Endometrial microvascular endothelial cells (primary cell): Measurements from ENCODE around the gene SRPK3. TPM values are rescaled to one million over a fixed set of nuclear protein-coding genes. Genes with fewer than 3 reads are reported as not detected.

Source experiments
- in situ Hi-C: cut with HindIII; loops from 2 replicates; pipeline ENCODE4 v1.10.0; 2017; ENCODE audit warnings: low sequenced_read_pairs, low pct_unique_long_range_greater_than_20kb; ENCODE audit errors: inconsistent ontology term
- total RNA-seq: library from RNA; depleted of rRNA; stranded (reverse); fragments of >200 nt; gene quantifications from one replicate; pipeline ENCODE4 v1.2.3, GENCODE V29; 2015; ENCODE audit errors: inconsistent ontology term

The SRPK3 gene
- total RNA-seq, 1 donor from 2014 or later: 0.56 TPM

DNA sequence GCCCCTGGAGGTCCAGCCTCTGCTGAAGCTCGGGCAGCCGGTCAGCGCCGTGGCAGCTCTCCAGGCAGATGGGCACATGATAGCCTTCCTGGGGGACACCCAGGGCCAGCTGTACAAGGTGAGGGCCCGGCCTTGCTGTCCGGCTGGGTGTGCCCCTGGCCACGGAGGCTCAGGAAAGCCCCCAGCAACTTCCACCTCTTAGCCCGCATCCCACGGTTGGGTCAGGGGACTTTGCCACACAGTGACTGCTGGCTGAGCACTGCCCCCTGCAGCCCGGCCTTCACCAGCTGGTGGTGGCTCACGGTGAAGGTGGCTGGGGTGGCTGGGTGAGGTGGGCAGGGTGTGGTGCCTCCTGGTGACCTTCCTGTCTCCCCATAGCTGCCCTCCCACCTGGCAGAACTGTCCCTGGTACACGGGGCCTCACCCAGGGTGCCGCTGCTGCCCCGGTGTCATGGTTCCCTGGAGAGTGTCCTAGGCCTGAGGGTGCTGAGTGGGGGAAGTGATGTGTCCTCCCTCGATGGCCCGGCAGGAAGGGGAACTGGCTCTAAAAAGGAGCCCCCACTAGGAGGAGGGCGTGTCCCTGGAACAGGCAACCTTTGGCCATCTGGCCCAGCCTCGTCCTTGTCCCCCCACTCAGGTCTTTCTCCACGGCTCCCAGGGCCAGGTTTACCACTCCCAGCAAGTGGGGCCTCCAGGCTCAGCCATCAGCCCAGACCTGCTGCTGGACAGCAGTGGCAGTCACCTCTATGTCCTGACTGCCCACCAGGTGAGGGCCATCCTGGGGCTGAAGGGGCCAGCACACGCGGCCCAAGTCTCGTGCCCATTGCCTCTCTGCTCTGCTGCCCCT, 12.3 kb upstream of the SRPK3 start:
- in situ Hi-C loops: no loop called here

DNA sequence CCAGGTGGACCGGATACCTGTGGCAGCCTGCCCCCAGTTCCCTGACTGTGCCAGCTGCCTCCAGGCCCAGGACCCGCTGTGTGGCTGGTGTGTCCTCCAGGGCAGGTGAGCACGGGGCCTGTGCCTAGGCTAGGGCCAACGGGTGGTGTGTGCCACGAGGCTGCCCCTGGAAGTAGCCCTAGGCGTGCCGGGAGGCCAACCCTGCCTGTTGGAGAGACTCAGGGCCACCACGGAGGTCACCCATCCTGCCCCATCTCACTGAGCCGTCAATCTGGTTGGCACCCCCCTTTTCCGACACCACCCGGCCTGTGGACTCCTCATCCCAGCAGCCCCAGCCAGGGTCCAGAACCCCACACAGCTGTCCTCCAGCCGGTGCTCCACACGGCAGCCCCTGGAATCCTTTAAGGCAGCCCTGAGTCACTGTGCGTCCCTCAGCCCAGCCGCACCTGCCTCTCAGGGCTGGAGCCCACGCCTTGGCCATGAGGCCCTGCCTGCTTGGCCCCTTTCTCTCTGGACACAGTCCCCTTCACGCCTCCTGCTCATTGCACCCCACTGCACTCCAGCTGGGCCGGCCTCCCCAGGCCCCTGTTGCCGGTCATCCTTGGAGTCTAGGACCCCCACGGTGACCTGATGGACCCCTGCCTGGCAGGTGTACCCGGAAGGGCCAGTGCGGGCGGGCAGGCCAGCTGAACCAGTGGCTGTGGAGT, 11.5 kb upstream of the SRPK3 start:
- in situ Hi-C loops: no loop called here

DNA sequence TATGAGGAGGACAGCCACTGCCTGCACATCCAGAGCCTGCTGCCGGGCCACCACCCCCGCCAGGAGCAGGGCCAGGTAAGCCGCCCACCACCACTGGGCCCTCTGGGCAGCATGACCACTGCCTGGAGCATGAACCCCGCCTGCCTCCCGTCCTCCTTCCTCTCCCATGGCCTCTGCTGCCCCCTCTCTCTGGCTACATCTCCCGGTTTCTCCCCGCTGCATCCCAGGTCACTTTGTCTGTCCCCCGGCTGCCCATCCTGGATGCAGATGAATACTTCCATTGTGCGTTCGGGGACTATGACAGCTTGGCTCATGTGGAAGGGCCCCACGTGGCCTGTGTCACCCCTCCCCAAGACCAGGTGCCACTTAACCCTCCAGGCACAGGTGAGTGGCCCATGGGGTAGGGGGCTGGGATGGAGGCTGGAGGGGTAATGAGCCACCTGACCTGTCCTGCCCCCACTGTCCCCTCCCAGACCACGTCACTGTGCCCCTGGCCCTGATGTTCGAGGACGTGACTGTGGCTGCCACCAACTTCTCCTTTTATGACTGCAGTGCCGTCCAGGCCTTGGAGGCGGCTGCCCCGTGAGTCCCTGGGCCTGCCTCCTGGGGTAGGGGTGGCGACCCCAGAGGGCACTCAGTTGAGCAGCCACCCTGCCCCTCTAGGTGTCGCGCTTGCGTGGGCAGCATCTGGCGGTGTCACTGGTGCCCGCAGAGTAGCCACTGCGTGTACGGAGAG, 10.8 kb upstream of the SRPK3 start:
- in situ Hi-C loops: no loop called here

DNA sequence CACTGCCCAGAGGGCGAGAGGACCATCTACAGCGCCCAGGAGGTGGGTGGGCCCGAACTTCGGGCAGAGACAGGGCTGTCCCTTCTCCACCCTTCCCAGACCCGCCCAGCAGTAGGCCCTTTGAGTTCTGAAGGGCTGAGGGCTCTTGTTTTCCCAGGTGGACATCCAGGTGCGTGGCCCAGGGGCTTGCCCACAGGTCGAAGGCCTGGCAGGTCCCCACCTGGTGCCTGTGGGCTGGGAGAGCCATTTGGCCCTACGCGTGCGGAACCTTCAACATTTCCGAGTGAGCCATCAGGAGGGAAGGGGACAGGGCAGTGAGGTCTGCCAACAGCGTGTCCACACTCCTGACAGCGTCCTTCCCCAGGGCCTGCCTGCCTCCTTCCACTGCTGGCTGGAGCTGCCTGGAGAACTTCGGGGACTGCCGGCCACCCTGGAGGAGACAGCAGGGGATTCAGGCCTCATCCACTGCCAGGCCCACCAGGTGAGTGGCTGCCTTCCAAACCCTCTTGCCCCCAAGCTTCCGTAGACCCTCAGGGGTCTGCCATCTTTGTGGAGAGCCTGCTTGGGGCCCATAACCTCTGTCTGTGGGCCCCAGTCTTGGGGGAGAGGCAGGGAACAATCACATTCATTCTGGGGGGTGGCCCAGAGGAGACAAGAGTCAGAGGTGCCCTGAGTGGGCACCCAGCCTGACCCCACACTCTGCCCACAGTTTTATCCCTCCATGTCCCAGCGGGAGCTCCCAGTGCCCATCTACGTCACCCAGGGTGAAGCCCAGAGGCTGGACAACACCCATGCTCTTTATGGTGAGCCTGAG, 10.0 kb upstream of the SRPK3 start:
- in situ Hi-C loops: no loop called here

DNA sequence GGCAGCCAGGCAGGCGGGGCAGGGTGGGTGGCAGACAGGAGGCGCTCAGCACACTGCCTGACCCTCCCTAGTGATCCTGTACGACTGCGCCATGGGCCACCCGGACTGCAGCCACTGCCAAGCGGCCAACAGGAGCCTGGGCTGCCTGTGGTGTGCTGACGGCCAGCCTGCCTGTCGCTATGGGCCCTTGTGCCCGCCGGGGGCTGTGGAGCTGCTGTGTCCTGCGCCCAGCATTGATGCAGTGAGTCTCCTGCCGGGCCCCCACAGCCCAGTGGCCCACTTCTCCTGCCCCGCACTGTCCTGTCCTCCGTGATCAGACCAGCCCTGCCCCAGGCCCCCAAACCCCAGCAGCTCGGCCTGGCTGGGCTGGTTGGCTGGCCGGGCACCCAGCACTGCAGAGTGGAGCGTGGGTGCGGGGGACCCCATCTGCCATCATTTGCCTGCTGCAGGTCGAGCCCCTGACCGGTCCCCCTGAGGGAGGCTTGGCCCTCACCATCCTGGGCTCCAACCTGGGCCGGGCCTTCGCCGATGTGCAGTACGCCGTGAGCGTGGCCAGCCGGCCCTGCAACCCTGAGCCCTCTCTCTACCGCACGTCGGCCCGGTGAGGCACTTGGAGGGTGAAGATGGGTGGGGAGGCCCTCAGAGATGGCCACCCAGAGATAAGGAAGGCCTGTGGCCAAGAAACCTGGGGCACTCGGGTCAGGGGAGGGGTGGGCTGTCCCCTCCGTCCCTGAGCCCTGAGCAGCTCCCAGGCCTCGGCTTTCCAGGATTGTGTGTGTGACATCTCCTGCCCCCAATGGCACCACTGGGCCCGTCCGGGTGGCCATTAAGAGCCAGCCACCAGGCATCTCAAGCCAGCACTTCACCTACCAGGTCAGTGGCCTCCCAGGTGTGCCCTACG, 9.2 kb upstream of the SRPK3 start:
- in situ Hi-C loops: no loop called here

DNA sequence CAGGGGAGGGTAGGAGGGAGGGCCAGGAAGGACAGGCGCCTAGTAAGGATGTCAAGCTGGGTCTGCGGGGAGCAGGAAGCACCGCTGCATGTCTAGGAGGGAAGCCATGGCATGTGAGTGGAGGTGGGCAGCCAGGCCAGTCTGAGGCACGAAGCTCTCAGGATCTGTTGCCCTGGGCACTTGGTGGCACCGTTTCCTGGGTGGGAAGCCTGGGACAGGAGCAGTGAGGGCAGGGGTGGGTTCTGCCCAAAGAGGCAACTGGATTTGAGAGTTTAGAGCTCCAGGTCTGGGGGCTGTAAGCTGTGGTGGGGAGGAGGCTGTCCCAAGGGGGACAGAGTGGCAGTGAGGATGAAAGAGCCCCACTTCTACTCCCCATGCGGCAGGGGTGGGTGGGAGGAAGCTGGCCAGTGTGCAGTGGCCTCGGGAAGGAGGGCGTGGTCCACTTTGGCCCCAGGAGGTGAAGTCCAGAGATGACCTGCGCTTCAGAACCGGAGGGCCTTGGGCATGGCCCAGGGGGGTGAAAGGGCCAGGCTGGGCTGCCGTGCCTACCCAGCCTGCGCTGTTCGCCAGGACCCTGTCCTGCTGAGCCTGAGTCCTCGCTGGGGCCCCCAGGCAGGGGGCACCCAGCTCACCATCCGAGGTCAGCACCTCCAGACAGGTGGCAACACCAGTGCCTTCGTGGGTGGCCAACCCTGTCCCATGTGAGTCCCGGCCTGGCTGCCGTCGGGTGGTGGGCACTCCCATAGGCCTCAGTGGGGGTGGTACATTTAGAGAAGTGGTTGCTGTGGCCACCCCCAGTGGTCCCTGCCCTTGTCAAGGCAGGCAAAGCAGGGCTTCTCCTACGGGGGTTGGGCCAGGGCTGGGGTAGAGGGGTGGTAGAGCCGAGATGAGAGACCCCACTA, 8.3 kb upstream of the SRPK3 start:
- in situ Hi-C loops: no loop called here

DNA sequence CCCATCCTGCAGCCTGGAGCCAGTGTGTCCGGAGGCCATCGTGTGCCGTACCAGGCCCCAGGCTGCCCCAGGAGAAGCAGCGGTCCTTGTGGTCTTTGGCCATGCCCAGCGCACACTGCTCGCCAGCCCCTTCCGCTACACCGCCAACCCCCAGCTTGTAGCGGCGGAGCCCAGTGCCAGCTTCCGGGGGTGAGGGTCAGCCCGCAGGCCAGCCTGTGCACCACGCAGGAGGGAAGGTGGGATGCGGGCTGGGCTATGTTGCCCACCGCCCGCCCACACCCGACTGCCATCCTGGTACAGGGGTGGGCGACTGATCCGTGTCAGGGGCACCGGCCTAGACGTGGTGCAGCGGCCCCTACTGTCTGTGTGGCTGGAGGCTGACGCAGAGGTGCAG, 7.6 kb upstream of the SRPK3 start:
- in situ Hi-C loops: no loop called here

DNA sequence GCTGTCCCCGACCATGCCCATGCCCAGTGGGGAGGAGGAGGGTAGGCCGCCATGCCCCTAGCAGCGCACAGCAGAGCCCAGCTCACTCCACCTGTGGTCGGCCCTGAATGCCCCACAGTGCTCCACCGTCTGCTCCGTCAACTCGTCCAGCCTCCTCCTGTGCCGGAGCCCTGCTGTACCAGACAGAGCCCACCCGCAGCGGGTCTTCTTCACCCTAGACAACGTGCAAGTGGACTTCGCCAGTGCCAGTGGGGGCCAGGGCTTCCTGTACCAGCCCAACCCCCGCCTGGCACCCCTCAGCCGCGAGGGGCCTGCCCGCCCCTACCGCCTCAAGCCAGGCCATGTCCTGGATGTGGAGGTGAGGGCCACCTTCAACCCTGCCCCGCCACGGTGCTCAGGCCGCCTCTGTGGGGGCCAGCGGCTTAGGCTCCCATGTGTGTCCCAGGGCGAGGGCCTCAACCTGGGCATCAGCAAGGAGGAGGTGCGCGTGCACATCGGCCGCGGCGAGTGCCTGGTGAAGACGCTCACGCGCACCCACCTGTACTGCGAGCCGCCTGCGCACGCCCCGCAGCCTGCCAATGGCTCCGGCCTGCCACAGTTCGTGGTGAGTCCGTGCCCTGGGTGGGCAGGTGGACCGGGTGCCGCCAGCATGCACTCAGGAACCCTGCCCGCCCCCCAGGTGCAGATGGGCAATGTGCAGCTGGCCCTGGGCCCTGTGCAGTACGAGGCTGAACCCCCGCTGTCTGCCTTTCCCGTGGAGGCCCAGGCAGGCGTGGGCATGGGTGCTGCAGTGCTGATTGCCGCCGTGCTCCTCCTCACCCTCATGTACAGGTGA, 6.9 kb upstream of the SRPK3 start:
- in situ Hi-C loops: no loop called here

DNA sequence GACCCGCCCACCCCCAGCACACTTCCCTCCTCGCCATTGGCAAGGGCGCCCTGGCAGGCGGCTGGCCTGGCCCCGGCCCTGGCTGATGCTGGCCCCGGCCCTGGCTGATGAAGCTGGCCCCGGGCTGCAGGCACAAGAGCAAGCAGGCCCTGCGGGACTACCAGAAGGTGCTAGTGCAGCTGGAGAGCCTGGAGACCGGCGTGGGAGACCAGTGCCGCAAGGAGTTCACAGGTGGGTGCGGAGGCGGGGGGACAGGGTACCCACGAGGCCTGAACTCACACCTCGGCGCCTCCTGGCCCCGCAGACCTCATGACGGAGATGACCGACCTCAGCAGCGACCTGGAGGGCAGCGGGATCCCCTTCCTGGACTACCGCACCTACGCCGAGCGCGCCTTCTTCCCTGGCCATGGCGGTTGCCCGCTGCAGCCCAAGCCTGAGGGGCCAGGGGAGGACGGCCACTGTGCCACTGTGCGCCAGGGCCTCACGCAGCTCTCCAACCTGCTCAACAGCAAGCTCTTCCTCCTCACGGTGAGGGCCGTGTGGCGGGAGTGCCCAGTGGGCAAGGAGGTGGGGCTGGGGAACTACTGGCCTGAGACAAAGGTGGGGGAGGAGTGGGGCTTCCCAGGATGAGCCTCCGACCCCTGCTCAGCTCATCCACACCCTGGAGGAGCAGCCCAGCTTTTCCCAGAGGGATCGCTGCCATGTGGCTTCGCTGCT, 6.1 kb upstream of the SRPK3 start:
- in situ Hi-C loops: no loop called here

DNA sequence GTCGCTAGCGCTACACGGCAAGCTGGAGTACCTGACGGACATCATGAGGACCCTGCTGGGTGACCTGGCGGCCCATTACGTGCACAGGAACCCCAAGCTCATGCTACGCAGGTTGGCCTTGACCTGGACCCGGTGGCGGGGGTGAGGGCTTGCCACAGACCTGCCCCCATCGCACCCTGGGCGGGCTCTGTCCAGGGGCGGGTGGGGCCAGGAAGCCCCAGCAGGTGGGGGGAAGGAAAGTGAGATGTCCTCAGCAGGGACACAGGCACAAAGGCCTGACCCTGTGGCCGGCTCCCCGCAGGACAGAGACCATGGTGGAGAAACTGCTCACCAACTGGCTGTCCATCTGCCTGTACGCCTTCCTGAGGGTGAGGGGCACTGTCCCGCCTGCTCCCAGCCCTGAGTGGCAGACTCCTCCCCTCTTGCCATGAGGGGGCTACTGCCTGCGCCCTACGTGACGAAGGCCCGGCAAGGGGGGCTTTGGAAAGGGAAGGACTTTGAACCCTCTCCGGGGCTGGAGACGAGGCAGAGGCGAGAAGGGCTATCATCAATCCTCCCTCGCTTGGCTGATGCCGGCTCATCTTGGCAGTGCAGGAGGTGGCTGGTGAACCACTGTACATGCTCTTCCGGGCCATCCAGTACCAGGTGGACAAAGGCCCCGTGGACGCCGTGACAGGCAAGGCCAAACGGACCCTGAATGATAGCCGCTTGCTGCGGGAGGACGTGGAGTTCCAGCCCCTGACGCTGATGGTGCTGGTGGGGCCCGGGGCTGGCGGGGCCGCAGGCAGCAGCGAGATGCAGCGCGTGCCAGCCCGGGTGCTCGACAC, 5.3 kb upstream of the SRPK3 start:
- in situ Hi-C loops: no loop called here

DNA sequence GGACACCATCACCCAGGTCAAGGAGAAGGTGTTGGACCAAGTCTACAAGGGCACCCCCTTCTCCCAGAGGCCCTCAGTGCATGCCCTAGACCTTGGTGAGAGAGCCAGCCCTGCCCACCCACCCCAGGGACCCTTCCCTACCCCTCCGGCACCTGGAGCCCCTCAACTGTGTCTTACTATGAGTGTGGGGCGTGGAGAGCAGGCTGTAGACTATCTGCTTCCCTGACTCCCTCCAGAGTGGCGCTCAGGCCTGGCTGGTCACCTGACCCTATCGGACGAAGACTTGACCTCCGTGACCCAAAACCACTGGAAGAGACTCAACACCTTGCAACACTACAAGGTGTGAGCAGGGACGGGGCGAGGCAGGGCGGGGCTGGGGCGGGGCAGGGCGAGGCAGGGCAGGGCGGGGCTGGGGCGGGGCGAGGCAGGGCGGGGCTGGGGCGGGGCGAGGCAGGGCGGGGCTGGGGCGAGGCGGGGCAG, 4.7 kb upstream of the SRPK3 start:
- in situ Hi-C loops: no loop called here

DNA sequence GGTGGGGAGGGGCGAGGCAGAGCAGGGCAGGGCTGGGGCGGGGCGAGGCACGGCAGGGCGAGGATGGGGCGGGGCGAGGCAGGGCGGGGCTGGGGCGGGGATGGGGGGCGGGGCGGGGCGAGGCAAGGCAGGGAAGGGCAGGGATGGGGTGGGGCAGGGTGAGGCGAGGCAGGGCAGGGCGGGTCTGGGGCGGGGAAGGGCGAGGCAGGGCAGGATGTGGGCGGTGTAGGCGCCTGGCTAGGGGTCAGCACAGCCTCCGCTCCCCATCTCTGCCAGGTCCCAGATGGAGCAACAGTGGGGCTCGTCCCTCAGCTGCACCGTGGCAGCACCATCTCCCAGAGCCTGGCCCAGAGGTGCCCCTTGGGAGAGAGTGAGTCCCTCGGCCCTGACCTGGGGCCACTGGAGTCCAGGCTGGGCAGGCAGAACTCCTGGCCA, 4.2 kb upstream of the SRPK3 start:
- in situ Hi-C loops: no loop called here

DNA sequence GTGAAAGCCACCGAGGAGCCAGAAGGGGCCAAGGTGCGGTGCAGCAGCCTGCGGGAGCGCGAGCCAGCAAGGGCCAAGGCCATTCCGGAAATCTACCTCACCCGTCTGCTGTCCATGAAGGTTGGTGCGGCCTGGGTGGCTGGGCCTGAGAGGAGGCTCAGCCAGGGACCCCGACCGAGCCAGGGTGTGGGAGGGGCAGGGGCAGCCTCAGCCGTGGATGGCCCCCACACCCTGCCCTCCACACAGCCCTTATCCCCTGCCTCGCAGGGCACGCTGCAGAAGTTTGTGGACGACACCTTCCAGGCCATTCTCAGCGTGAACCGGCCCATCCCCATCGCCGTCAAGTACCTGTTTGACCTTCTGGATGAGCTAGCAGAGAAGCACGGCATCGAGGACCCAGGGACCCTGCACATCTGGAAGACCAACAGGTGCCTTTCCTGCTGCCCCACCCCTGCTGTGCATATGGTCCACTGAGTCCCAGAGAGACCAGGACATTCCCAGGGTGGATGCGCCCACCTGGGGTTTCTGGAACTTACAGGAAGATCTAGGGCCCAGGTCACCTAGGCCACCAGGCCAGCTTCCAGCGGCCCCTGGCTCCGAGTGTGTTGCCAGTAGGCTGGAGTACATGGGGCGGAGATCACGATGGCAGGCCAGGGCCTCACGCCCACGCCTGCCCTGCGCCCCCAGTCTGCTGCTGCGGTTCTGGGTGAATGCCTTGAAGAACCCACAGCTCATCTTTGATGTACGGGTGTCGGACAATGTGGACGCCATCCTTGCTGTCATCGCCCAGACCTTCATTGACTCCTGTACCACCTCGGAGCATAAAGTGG, 3.4 kb upstream of the SRPK3 start:
- in situ Hi-C loops: no loop called here

DNA sequence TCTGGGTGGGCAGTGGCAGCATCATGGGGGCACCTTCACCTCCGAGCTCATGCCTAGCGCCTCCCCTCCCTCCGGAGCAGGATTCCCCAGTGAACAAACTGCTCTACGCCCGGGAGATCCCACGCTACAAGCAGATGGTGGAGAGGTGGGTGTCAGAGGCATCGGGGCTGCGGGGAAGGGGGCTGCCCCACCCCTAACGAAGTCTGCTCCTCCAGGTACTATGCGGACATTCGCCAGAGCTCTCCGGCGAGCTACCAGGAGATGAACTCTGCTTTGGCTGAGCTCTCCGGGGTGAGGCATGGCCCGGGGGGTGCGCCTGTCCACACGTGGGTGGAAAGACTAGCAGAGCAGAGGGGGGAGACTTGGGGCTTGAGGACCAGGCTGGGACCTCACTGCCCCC, 2.7 kb upstream of the SRPK3 start:
- in situ Hi-C loops: no loop called here
